Fibroblast of skin of right quadriceps (primary cell): Measurements from ENCODE around the gene GLI3.

Source experiments
- DNase-seq: peaks from one replicate; pipeline ENCODE4 v3.0.0-alpha.2; 2013

Gene GLI3

GRCh38 chr7:41994036-41994745 lies 242.8 kb downstream of the GLI3 start:
- DNase-seq = peak; percentile 15

DNA sequence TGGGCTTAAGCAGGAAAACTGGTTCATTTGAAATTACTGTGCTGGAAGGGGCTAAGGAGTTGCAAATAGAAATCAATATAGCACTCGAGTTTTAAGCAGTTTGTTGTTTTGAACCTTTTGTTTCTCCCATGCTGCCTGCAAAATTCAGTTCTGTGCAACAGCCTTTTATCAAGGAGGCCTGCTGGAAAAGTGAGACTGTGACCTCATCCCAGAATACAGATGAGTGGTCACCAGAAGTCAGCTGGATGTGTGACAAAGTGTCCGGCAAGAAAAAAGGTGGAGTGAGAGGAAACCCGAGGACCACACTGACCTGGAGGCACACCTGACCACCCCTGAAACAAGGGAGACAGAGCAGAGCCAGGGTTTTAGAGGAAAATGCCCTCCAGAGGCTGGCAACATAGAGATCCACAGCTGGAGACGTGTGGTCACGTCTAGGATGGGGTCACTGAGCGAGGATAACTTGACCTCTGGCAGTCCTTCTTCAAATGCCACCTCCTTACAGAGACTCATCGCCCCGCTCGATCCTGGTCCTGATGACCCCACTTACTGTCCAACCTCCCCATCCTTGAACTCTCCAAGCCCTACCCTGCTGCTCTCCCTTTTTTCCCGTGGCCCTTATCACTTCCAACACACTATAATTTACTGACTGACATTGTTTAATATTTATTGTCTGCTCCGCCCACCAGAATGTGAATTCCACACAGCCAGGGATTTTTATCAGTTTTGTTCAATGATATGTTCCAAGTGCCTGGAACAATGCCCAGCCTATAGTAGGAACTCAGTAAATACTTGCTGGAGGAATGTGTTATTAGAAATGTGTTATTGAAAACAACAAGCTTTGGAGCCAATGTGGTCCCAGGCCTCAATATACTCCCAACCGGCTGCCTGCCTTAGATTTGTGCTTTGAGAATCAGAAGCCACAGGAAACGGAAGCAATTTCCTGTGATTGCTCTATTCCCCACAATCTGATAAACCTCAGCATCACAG lies 243.8 kb downstream of the GLI3 start:
- peak; percentile 92 for DNase-seq

DNA sequence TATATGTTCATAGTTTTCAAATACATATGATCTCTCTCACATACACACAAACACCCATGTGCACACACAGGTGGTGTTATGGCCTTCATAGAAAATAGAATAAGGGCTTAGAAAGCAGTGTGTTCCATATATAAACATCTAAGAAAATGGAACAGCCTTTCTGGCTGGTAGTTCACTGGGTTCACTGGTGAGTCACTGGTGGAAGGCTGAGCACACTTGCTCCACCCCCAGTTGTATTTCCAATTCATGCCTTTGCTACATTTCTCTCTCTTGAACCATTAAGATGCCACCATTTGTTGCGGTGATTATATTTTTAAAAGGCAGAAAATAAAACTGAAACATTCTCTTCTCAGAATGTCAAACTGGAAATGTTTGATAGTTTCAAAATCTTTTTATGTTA lies 252.1 kb downstream of the GLI3 start:
- DNase-seq = peak; percentile 41

DNA sequence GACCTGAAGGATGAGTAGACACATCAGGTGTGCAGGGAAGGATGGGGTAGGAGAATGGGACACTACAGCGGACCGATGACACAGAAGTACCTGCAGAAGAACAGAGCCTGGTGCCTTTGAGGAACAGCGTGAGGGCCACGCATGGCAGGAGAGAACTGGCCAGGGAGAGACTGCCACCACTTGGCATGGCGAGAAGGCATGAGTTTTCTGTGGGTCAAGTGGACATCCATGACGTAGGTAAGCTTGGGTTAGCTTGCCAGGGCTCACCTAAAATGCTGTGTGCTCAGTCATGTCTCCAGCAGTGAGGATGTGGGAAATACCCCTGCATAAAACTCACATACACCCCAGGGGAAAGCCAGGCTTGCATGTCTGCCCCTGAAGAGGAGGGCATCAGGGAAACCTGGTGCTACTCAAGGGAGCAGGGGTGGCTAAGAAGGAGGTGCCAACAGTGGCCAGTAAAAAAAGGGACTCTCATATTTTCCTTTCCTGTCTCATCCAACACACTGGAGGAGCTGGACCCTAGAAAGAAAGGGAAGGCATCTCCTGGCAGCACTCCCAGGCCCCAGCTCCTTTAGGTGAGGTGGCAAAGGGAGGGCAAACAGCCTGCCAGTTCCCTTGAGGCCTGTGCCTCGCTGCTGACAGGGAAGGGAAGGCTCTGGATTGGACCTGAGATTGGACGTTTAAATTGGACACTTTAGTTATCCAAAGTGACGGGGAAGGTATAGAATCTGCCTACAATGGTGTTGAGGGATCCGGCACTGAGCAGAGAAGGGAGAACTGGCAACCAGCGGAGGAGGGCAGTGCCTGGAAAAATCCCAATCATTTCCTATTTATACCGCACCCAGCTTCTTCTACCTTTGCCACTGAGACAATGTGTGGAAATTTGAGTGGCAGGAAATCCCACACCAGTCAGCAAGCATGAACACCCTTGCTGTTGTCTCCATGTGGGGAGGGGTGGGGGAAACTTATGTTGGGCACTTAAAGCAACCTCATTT lies 255.7 kb downstream of the GLI3 start:
- no peak for DNase-seq

DNA sequence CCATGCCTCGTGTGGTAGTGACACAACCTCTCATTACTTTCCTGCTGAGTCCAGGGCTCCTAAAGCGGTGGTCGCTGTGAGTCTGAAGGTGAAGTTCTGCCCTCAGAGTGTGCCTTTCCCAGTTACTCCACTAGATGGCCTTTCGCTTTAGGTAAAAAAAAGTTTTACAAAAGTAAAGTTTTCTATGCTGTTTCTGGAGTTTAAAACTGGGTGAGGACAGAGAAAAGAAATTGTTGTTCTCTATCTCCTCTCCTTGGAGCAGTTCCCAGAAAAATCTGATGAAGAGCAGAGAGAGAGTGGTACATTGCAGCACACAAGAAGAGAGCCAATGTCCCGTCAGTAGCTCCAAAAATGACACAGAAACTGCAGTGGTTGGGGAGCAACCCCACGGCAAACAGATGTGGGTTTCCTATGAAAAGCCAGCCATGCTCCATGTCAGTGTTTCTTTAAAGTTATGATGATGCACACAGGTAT lies 257.1 kb downstream of the GLI3 start:
- peak; percentile 75 for DNase-seq

GRCh38 chr7:41978858-41979257 lies 258.2 kb downstream of the GLI3 start:
- no peak for DNase-seq

DNA sequence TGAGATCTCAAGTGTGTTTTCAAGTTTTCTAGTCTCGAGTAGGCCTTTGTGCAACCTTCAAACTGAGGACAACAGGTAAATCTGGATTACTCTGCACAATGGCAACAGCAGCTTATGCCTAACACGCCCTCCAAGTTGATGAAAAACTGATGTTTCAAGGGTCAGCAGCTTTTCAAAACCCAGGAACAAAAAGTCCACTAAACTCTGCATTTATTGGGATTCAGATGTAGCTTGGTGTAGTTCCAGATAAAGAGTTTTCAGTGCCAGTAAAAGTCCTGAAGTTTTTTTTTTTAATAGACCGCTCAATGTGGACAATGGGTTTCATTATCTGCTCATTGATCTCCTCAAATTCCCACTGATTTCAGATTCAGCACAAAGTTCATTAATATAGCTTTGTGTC lies 259.3 kb downstream of the GLI3 start:
- DNase-seq = no peak

GRCh38 chr7:41977151-41977651 lies 259.8 kb downstream of the GLI3 start:
- DNase-seq = peak; percentile 72

GRCh38 chr7:41976411-41976810 lies 260.6 kb downstream of the GLI3 start:
- DNase-seq = no peak

DNA sequence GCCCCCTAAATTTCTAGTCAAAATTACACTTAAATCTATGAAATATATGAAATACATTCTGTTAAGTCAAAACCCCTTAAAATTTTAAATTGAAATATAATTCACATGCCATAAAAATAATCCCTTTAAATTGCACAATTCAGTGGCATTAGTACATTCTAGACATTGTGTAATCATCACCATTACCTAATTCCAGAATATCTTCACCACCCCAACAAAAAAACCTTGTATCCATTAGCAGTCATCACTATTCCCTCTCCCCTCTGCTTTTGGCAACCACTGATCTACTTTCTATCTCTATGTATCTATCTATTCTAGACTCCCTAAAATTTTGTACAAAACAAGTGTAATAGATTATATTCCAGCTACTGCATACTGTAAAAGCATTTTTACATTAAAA lies 261.2 kb downstream of the GLI3 start:
- peak; percentile 38 for DNase-seq

DNA sequence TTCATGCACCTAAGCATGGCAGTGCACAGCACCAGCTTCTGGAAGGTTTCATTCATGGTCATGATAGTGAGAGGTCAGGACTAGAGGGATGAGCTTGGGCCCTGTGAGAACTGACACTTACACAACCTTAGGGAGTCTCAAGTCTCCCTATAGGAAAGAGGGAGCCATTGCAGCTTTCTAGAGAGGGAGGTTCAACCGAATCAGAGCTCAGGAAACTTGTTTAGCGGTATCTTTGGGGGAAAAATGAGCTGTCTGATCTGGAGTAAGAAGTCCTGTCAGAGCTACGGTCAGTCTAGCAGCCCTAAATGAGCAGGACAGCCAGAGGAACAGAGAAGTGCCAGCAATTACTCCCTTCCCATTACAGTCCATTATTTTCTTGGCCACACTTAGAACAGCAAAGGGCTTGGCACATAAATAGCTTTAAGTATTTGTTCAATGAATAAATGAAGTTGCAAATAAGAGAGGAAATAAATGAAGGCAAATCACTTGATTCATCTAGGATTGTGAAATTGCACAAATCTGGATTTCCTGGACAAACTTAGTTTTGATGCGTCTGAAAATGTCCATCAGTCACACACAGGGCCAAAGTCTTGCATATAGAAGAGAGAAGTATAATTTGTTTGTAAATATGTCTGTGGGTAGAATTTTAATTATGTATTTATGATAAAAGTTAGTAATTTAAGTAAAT lies 262.0 kb downstream of the GLI3 start:
- no peak for DNase-seq

- no peak for DNase-seq
Observed at GRCh38 chr7:41973202-41973730, 263.7 kb downstream of the GLI3 start.

- no peak for DNase-seq
Observed at GRCh38 chr7:41972776-41973175, 264.2 kb downstream of the GLI3 start.

DNA sequence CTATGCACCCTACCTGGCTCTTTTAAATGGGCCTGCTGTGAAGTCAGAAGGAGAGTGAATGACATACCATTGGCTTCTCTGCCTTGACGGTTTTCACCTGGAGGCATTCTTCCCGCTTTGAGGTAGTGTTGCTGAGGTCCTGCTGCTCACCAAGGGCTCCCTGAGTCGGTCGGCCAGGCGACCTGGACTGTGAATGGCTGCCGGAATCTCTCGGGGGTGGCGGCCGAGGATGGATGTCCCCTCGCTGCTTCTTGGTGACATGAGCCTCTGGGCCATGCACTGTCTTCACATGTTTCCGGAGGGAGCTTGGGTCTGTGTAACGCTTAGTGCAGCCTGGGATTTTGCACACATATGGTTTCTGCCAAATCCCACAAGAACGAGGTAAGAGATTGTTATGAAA lies 264.7 kb downstream of the GLI3 start:
- no peak for DNase-seq

- no peak for DNase-seq
Observed at GRCh38 chr7:41971640-41972187, 265.3 kb downstream of the GLI3 start.

- DNase-seq = no peak
Observed at GRCh38 chr7:41970941-41971340, 266.1 kb downstream of the GLI3 start.

GRCh38 chr7:41969561-41970105 lies 267.4 kb downstream of the GLI3 start:
- peak; percentile 26 for DNase-seq

DNA sequence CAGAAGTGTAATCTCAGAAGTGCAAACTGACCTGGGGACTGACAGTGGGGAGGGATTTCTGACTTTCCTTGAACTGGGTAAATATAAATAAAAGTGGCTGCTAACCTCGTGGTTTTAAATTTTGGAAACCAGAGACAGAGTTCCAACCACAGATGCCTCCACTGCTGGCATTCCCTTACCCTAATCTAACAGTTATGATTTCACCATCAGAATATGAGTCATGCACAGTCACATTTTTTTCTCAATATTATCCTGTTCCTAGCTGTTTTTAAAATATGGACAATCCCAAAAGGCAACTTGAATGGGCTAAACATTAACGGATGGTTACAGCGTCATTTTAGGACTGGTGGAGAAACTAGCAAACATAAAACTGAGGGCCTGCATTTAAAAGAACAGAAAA lies 269.9 kb downstream of the GLI3 start:
- peak; percentile 69 for DNase-seq

DNA sequence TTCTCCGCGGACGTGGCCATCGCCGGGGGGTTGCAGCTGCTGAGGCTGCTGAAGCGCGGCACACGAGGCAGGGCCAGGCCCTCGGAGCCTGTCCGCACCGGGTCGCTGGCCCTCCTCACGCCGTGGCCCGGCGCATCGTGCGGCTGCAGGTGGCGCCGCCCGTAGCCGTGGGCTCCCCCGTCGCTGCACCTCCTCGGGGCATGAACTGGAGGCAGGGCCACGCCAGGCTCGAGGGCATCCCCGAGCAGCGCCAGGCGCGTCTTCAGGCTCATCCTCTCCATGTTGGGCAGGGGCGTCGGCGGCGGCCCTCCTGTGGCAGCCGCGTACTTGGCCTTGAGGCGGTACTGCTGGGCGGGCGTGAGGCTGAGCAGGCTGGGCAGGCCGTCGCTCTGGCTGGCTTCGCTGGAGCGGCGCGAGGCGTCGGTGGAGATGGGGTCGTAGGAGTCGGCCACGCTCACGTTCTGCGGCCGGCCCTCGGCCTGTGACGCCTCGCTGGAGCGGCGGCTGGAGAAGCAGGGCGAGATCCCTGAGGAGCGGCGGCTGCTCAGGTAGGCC lies 271.0 kb downstream of the GLI3 start:
- no peak for DNase-seq
